Common myeloid progenitor, CD34-positive (primary cell): ENCODE data around the gene CBL.
"Not testable (repeated sequence)": the region's sequence is repeated elsewhere in the genome, so short reads cannot be mapped to it uniquely, and the experiment has no call there.

Experiments used
- CTCF ChIA-PET: fragments of 350-600 bp; sonication (Branson Sonifier 250); formaldehyde crosslinking; loops from one replicate; lab custom pipeline; 2021; ENCODE audit warnings: antibody characterized with exemption; lab: Charles Lee
- POLR2A ChIA-PET: fragments of 350-600 bp; sonication (Branson Sonifier 250); formaldehyde crosslinking; loops from one replicate; lab custom pipeline; 2021; ENCODE audit warnings: antibody characterized with exemption; lab: Charles Lee
- DNase-seq, 3 donors: peaks; one replicate each; pipeline versions ENCODE4 v3.0.0 to v3.0.0-alpha.2; 2013
- H3K27ac ChIP-seq, 2 experiments: 1 replicate in 1 of 2; 2 replicates in 1 of 2; pipeline ENCODE4 v1.7.0; 2013; ENCODE audit warnings: inconsistent platforms in 2 of 2, low read length in 2 of 2, mild to moderate bottlenecking in 2 of 2, low read depth in 1 of 2, moderate library complexity in 1 of 2; ENCODE audit not compliant: severe bottlenecking in 2 of 2, insufficient read depth in 1 of 2, poor library complexity in 1 of 2
- H3K27me3 ChIP-seq, 5 experiments: replicated peaks in 2 of 5; 1 replicate in 3 of 5; 2 replicates in 2 of 5; pipeline versions ENCODE4 v1.6.1 to v1.7.0; 2013; ENCODE audit warnings: low read length in 4 of 5, mild to moderate bottlenecking in 2 of 5, moderate library complexity in 2 of 5, inconsistent platforms in 1 of 5; ENCODE audit not compliant: insufficient read depth in 5 of 5, control insufficient read depth in 4 of 5
- H3K36me3 ChIP-seq, 4 experiments: 1 replicate in 2 of 4; 2 replicates in 2 of 4; pipeline versions ENCODE4 v1.6.1 to v1.7.0; 2013; ENCODE audit warnings: low read length in 3 of 4, control low read depth in 1 of 4, mild to moderate bottlenecking in 1 of 4; ENCODE audit not compliant: control insufficient read depth in 4 of 4, insufficient read depth in 4 of 4
- H3K4me1 ChIP-seq, 4 experiments: 1 replicate in 3 of 4; 2 replicates in 1 of 4; pipeline versions ENCODE4 v1.6.1 to v1.7.1; 2013; ENCODE audit warnings: low read length in 3 of 4, mild to moderate bottlenecking in 3 of 4, control low read depth in 1 of 4, inconsistent platforms in 1 of 4, moderate library complexity in 1 of 4; ENCODE audit not compliant: control insufficient read depth in 4 of 4, insufficient read depth in 4 of 4; ENCODE audit errors: control extremely low read depth in 1 of 4
- H3K4me3 ChIP-seq, 7 experiments: 1 replicate in 4 of 7; 2 replicates in 3 of 7; pipeline versions ENCODE4 v1.5.1 to v1.7.0; 2013; ENCODE audit warnings: mild to moderate bottlenecking in 7 of 7, low read length in 6 of 7, moderate library complexity in 6 of 7, inconsistent platforms in 2 of 7, low read depth in 2 of 7, control low read depth in 1 of 7; ENCODE audit not compliant: insufficient read depth in 4 of 7, control insufficient read depth in 1 of 7; ENCODE audit errors: extremely low read depth in 1 of 7
- H3K9me3 ChIP-seq, 5 experiments: 1 replicate in 4 of 5; 2 replicates in 1 of 5; pipeline versions ENCODE4 v1.6.1 to v1.7.1; 2013; ENCODE audit warnings: low read length in 4 of 5, mild to moderate bottlenecking in 2 of 5, inconsistent platforms in 1 of 5, low read depth in 1 of 5, moderate library complexity in 1 of 5; ENCODE audit not compliant: control insufficient read depth in 4 of 5, insufficient read depth in 2 of 5; ENCODE audit errors: control extremely low read depth in 1 of 5
- WGBS: methylation state at CpG from one replicate; pipeline ENCODE4 v1.1.5; 2013; ENCODE audit not compliant: insufficient coverage; 5-methylcytosine and 5-hydroxymethylcytosine counted together

CBL gene

DNA sequence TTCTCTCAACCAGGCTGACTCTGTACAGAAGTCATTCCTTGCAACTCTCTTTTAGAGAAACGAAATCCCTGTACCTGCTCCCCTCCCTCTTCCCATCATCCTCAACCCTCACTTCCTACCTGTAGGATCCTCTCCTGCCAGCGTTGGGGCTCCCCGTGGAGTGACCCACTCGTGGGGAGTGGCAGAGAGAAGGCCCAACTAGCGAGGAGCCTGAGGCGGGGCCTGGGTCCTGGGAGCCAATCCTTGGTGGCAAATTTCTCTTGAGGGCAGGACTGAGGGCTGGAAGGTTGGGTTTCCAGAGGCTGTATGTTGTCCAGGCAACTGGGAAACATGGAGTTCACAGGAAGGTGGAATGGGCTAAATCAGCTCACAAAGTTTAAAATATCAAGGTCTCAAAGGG, 10.5 kb upstream of the CBL start:
- H3K27ac ChIP-seq, result no peak overlapping the region
- no peaks in the 10 kb centered on the region for H3K27me3 ChIP-seq
- H3K36me3 ChIP-seq, result no peaks in the 10 kb centered on the region
- POLR2A ChIA-PET, result no interaction called here
- H3K4me3 ChIP-seq, result no peak overlapping the region
- H3K9me3 ChIP-seq, result no peaks in the 10 kb centered on the region
- CTCF ChIA-PET, result interaction anchor here (1.0 to 4.0 kb wide), 19 partner anchors 12 to 328 kb away, joined by 3 to 29 read pairs (median 4); partner anchors contain the start of genes C2CD2L and NLRX1
- H3K4me1 ChIP-seq, result peaks cover 0 to 4% (median 3%) of the 10 kb centered on the region in 4 experiments
- 64% methylated on average over 6 of the region's 6 CpGs for WGBS
- DNase-seq, result no peak

DNA sequence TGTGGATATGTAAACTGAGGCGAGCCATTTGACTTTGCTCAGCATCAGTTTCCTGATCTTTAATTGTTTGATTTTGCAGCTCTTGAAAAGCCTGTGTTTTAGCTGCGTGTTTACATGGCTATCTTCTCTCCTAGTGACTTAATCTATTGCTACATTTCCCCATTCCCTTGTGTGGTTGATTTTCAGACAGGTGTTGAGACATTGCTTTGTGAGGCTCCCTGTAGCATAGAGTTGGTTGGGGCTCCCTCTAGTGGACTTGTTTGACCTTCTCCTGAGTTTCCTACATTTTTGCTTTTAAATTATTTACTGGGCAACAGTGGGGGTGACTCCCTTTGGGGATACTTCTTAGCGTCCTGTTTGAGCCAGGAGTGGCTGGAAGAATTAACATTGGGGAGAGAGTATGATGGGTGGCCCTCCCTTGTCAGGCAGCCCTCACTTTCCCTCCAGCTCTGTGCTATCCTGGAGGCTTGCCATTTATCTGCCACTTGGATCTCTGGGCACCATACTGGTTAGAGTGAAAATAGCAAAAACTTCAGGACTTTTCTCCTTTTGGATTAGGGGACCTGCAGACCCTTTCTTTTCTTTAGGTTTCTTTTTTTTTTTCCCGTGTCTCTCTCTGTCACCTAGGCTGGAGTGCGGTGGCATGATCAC, 9.2 kb upstream of the CBL start:
- Histone ChIP-seq H3K4me1 (peaks cover 0 to 4% (median 3%) of the 10 kb centered on the region in 4 experiments), H3K4me3 (no peak overlapping the region), H3K27me3 (no peaks in the 10 kb centered on the region), H3K9me3 (no peaks in the 10 kb centered on the region), H3K27ac (no peak overlapping the region), H3K36me3 (no peaks in the 10 kb centered on the region)
- POLR2A ChIA-PET, result no interaction called here
- peak; percentile 89 to 95 (median 92) for DNase-seq
- CTCF ChIA-PET, result interaction anchor here (0.6 to 4.0 kb wide), 37 partner anchors 10 to 326 kb away, joined by 3 to 29 read pairs (median 4); partner anchors contain the start of genes ABCG4, C2CD2L, DPAGT1 and HINFP
- 64% methylated on average over 4 of the region's 5 CpGs for WGBS

DNA sequence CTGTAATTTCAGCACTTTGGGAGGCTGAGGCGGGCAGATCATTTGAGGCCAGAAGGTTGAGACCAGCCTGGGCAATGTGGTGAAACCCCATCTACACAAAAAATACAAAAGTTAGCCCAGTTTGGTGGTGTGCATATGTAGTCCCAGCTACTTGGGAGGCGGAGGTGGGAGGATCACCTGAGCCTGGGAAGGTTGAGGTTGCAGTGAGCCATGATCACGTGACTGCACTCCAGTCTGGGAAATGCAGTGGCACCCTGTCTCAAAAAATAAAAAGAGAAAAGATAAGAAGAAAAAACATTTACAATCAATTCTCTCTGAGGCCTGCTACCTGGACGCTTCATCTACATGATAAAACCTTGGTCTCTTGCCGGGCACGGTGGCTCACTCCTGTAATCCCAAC, 7.2 kb upstream of the CBL start:
- ChIA-PET POLR2A (no interaction called here), CTCF (interaction anchor here (1.0 kb wide), 1 partner anchor 16 kb away, joined by 3 read pairs; no protein-coding TSS in a partner anchor)
- H3K4me1 ChIP-seq, result peaks cover 0 to 4% (median 3%) of the 10 kb centered on the region in 4 experiments
- no peak for DNase-seq
- H3K4me3 ChIP-seq, result no peak overlapping the region
- no peaks in the 10 kb centered on the region for H3K9me3 ChIP-seq
- no peaks in the 10 kb centered on the region for H3K27me3 ChIP-seq
- H3K36me3 ChIP-seq, result no peaks in the 10 kb centered on the region
- no peak overlapping the region for H3K27ac ChIP-seq
- WGBS, result 100% methylated on average over 4 of the region's 6 CpGs

DNA sequence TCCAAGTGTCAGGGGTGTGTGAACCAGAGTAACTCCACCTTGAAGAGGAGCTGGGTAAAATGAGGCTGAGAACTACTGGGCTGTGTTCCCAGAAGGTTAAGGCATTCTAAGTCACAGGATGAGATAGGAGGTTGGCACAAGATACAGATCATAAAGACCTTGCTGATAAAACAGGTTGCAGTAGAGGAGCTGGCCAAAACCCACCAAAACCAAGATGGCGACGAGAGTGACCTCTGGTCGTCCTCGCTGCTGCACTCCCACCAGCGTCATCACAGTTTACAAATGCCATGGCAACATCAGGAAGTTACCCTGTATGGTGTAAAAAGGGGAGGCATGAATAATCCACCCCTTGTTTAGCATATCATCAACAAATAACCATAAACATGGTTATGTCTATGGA, 4.9 kb upstream of the CBL start:
- POLR2A ChIA-PET, H3K36me3 ChIP-seq, DNase-seq, H3K4me3 ChIP-seq, H3K27ac ChIP-seq, H3K27me3 ChIP-seq, H3K9me3 ChIP-seq: not testable (repeated sequence)
- peaks cover 11 to 12% (median 12%) of the 10 kb centered on the region in 4 experiments for H3K4me1 ChIP-seq
- CTCF ChIA-PET, result interaction anchor here (1.7 to 1.9 kb wide), 2 partner anchors 28 to 65 kb away, joined by 4 read pairs; no protein-coding TSS in a partner anchor
- 100% methylated on average over 4 of the region's 5 CpGs for WGBS

DNA sequence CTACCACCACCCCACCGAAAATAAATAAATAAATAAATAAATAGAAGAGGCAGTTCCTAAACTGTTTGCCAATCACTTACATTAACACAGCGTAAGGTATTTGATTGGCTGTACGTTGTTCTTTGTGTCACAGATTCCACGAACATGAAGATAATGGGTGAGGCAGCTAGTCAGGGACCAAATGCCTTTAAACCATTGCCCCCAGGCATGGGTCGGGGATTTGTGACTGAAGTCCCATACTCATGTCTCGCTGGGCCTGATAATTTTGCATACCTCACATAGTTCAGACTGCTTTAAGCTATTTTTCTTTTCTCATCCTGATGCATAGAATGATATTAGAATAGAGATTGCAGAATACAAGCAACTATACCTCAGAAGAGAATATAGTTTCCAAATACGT, 3.6 kb upstream of the CBL start:
- POLR2A ChIA-PET, result no interaction called here
- Histone ChIP-seq H3K36me3 (no peaks in the 10 kb centered on the region), H3K9me3 (no peaks in the 10 kb centered on the region), H3K4me1 (peaks cover 13 to 19% (median 17%) of the 10 kb centered on the region in 4 experiments), H3K4me3 (no peak overlapping the region), H3K27ac (no peak overlapping the region), H3K27me3 (no peaks in the 10 kb centered on the region)
- WGBS, result 97% methylated on average over 5 of the region's 7 CpGs
- CTCF ChIA-PET, result interaction anchor here (1.0 to 1.7 kb wide), 4 partner anchors 12 to 121 kb away, joined by 3 to 4 read pairs (median 3); no protein-coding TSS in a partner anchor
- no peak for DNase-seq

DNA sequence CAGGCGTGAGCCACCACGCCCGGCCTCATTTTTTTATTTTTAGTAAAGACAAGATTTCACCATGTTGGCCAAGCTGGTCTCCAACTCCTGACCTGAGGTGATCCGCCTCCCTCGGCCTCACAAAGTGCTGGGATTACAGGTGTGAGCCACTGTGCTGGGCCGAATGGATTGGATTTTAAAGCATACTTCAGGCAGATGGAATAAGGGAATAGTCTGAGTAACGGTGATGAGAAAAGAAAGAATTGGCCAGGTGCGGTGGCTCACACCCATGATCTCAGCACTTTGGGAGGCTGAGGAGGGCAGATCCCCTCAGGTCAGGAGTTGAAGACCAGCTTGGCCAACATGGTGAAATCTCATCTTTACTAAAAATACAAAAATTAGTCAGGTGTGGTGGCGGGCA, 2.1 kb upstream of the CBL start:
- no peak for DNase-seq
- Histone ChIP-seq H3K4me1 (peaks cover 17 to 24% (median 22%) of the 10 kb centered on the region in 4 experiments), H3K9me3 (no peaks in the 10 kb centered on the region), H3K27me3 (no peaks in the 10 kb centered on the region), H3K27ac (no peak overlapping the region), H3K36me3 (no peaks in the 10 kb centered on the region), H3K4me3 (no peak overlapping the region)
- CTCF ChIA-PET, result interaction anchor here (0.8 to 1.7 kb wide), 9 partner anchors 21 to 135 kb away, joined by 3 to 6 read pairs (median 3); partner anchors contain the start of gene C2CD2L
- 97% methylated on average over 8 of the region's 9 CpGs for WGBS
- POLR2A ChIA-PET, result no interaction called here

DNA sequence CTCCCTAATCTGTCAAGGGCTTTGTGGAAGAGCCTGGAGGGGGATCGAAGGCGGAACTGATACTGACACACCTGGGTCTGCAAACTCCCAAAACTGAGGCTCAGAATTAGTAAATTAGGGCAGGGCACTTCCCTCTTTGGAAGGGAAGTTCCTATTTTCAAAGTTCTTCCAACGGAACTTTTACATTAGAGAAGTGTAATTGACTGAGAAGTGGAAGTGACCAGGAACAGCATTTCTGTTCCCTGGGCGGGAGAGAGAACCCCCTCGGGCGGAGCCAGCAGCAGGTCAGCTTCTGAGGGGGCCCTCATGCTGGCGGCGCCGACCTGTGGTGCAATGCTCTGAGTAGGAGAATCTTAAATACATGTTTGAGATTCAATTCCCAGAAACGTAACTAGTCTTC, 1.1 kb upstream of the CBL start:
- no peaks in the 10 kb centered on the region for H3K36me3 ChIP-seq
- H3K4me1 ChIP-seq, result peaks cover 17 to 24% (median 22%) of the 10 kb centered on the region in 4 experiments
- ChIA-PET CTCF (interaction anchor here (0.6 to 1.6 kb wide), 8 partner anchors 36 to 134 kb away, joined by 3 to 6 read pairs (median 3); no protein-coding TSS in a partner anchor), POLR2A (no interaction called here)
- 21% methylated on average over 5 of the region's 10 CpGs for WGBS
- H3K27me3 ChIP-seq, result no peaks in the 10 kb centered on the region
- DNase-seq, result peak in 1 of 3 donors; percentile 8
- peak overlapping the region in 6 of 7 experiments; percentile 70 to 93 (median 89) for H3K4me3 ChIP-seq
- peak overlapping the region in 1 of 2 experiments; percentile 71 for H3K27ac ChIP-seq
- H3K9me3 ChIP-seq, result no peaks in the 10 kb centered on the region
